K562 (cell line): Measurements from ENCODE around the gene VARS1. TPM values are rescaled to one million over a fixed set of nuclear protein-coding genes. Genes with fewer than 3 reads are reported as not detected.
A peak's percentile ranks its signal among the peaks of the same experiment; 100 is the strongest.

Experiments used
- CBX3 ChIP-seq, 2 experiments: IDR thresholded peaks; 1 replicate in 1 of 2; 2 replicates in 1 of 2; pipeline ENCODE4 v1.6.1; 2012; ENCODE audit warnings: inconsistent platforms in 2 of 2, low read length in 2 of 2, borderline replicate concordance in 1 of 2, control low read depth in 1 of 2
- E2F8 ChIP-seq: fragments of 450-650 bp; IDR thresholded peaks from 2 replicates; pipeline ENCODE4 v1.7.1; 2018; ENCODE audit warnings: mild to moderate bottlenecking, low read depth; ENCODE audit not compliant: partially characterized antibody
- GTF3C2 ChIP-seq: IDR thresholded peaks from 3 replicates; pipeline ENCODE4 v1.6.1; 2011; ENCODE audit warnings: borderline replicate concordance, mild to moderate bottlenecking, moderate library complexity; ENCODE audit not compliant: insufficient read length; ENCODE audit errors: extremely low read depth
- KLF6 ChIP-seq: fragments of 250-450 bp; sonication (Bioruptor Pico); IDR thresholded peaks from 2 replicates; pipeline ENCODE4 v1.4.0; 2020; ENCODE audit warnings: mild to moderate bottlenecking, moderate library complexity, borderline replicate concordance
- RNF219 ChIP-seq: fragments of 250-450 bp; sonication (Bioruptor Pico); IDR thresholded peaks from 2 replicates; pipeline ENCODE4 v1.5.0; 2022; ENCODE audit warnings: mild to moderate bottlenecking
- SRSF3 ChIP-seq: fragments of 200-400 bp; formaldehyde crosslinking; IDR thresholded peaks from 2 replicates; pipeline ENCODE4 v1.6.1; 2016; ENCODE audit warnings: mild to moderate bottlenecking, low read length, moderate library complexity; ENCODE audit not compliant: insufficient read depth
- ZBTB49 ChIP-seq: sonication (generic); formaldehyde crosslinking; IDR thresholded peaks from 2 replicates; pipeline ENCODE4 v1.8.0; 2022; ENCODE audit warnings: missing genetic modification reagents, mild to moderate bottlenecking, borderline replicate concordance
- ZHX1 ChIP-seq: fragments of 150-350 bp; conservative IDR thresholded peaks from 2 replicates; pipeline ENCODE4 v1.6.1; 2014; ENCODE audit warnings: low read length
- ZNF324 ChIP-seq: fragments of 250-450 bp; sonication (Bioruptor Pico); IDR thresholded peaks from 2 replicates; pipeline ENCODE4 v1.4.0; 2020; ENCODE audit warnings: mild to moderate bottlenecking
- ZNF639 ChIP-seq, 2 experiments: fragments of 200-800 bp in 1 of 2; sonication (Bioruptor generic) in 1 of 2; sonication (generic) in 1 of 2; formaldehyde crosslinking in 1 of 2; IDR thresholded peaks in 1 of 2; conservative IDR thresholded peaks in 1 of 2; 2 replicates each; pipeline versions ENCODE4 v1.5.0 to v1.6.1; 2016 to 2020; ENCODE audit warnings: missing compliant biosample characterization in 1 of 2, missing genetic modification characterization in 1 of 2, missing genetic modification reagents in 1 of 2
- polyA plus RNA-seq, 8 experiments: library from polyadenylated mRNA; depleted of rRNA in 4 of 8; stranded (reverse) in 5 of 8; unstranded in 3 of 8; fragments of >200 nt; fragmentation: Nextera tagmentation in 2 of 8; fragmentation: Illumina TruSeq in 1 of 8; extraction: Ambion mirVana in 2 of 8; extraction: Trizol in 1 of 8; gene quantifications; 2 replicates each; pipeline versions ENCODE4 v1.2.1 to v1.2.3, GENCODE V29; 2011 to 2014; ENCODE audit warnings: inconsistent platforms in 1 of 8, missing spikeins in 1 of 8
- total RNA-seq, 7 experiments: library from RNA; depleted of rRNA in 6 of 7; stranded (reverse); fragments of >200 nt in 6 of 7; fragmentation: Illumina TruSeq in 2 of 7; extraction: Trizol in 2 of 7; gene quantifications; 2 replicates each; pipeline versions ENCODE4 v1.2.1 to v1.2.3, GENCODE V29; 2011 to 2021; ENCODE audit warnings: low replicate concordance in 1 of 7

Gene VARS1
- total and polyA plus RNA-seq, 9 of the 15 experiments (the other 6 are each of a cell fraction or from before 2014, with no cell fraction given), result 2.9 to 488 (median 130) TPM

- TF ChIP-seq ZNF639 (CRISPR knock-in tag; conservative IDR thresholded peaks at IDR 0.05 in 1 of 2, IDR thresholded peaks at IDR 0.05 in 1 of 2) (peak in 1 of 2 experiments; percentile 69; a peak in 1 of 4 replicates), RNF219 (CRISPR knock-in tag) (peak; percentile 32; the same call in 1 of the 2 replicates), ZBTB49 (CRISPR knock-in tag) (no peak), GTF3C2 (no peak), KLF6 (peak; percentile 89), CBX3 (IDR thresholded peaks at IDR 0.05; ENCODE audit: borderline replicate concordance in 1 of 2, low read length in 2 of 2) (peak in 1 of 2 experiments; percentile 7; a peak in 1 of 3 replicates), SRSF3 (no peak), E2F8 (no peak), ZHX1 (0 out of 2 replicates have a peak, but pooled peaks have one; percentile 38), ZNF324 (CRISPR knock-in tag) (peak; percentile 67)
Measured at GRCh38 chr6:31826793-31827285, 31.3 kb upstream of the VARS1 start (continued).
